Glutamatergic neuron (in vitro differentiated cells): ENCODE results near the gene PAH. TPM values are rescaled to one million over a fixed set of nuclear protein-coding genes. Genes with fewer than 3 reads are reported as not detected.

Source experiments
- DNase-seq: peaks from one replicate; pipeline ENCODE4 v3.0.0; 2022
- H3K27ac Mint-ChIP-seq: one replicate; pipeline ENCODE4 v1.8.0; 2020; ENCODE audit warnings: mild to moderate bottlenecking, mixed read lengths, inconsistent platforms; ENCODE audit not compliant: unreplicated experiment
- H3K27me3 Mint-ChIP-seq: one replicate; pipeline ENCODE4 v1.8.0; 2020; ENCODE audit warnings: mild to moderate bottlenecking, moderate library complexity, mixed read lengths, inconsistent platforms; ENCODE audit not compliant: unreplicated experiment
- H3K36me3 Mint-ChIP-seq: one replicate; pipeline ENCODE4 v1.8.0; 2020; ENCODE audit warnings: mild to moderate bottlenecking, mixed read lengths, inconsistent platforms; ENCODE audit not compliant: unreplicated experiment
- H3K4me1 Mint-ChIP-seq: one replicate; pipeline ENCODE4 v1.8.0; 2020; ENCODE audit warnings: mild to moderate bottlenecking, low read depth, mixed read lengths, inconsistent platforms; ENCODE audit not compliant: unreplicated experiment
- H3K4me3 Mint-ChIP-seq: one replicate; pipeline ENCODE4 v1.8.0; 2020; ENCODE audit warnings: mild to moderate bottlenecking, mixed read lengths, inconsistent platforms; ENCODE audit not compliant: unreplicated experiment
- H3K9me3 Mint-ChIP-seq: one replicate; pipeline ENCODE4 v1.8.0; 2020; ENCODE audit warnings: mild to moderate bottlenecking, moderate library complexity, mixed read lengths, inconsistent platforms; ENCODE audit not compliant: unreplicated experiment
- total RNA-seq: library from RNA; stranded (reverse); fragmentation: NEBNext Ultra II Directional; extraction: Animal tissue kit (Norgen Biotek cat#: 25700); gene quantifications from one replicate; pipeline ENCODE4 v1.2.1, GENCODE V29; 2021; ENCODE audit not compliant: unreplicated experiment
- TF ChIP-seq, protein P1 (sequence below): fragments of 200-600 bp; sonication (generic); IDR thresholded peaks from one replicate; pipeline ENCODE4 v1.5.0; 2021; ENCODE audit not compliant: partially characterized antibody, unreplicated experiment

PAH gene
- total RNA-seq, 1 donor from 2014 or later, result not detected

DNA sequence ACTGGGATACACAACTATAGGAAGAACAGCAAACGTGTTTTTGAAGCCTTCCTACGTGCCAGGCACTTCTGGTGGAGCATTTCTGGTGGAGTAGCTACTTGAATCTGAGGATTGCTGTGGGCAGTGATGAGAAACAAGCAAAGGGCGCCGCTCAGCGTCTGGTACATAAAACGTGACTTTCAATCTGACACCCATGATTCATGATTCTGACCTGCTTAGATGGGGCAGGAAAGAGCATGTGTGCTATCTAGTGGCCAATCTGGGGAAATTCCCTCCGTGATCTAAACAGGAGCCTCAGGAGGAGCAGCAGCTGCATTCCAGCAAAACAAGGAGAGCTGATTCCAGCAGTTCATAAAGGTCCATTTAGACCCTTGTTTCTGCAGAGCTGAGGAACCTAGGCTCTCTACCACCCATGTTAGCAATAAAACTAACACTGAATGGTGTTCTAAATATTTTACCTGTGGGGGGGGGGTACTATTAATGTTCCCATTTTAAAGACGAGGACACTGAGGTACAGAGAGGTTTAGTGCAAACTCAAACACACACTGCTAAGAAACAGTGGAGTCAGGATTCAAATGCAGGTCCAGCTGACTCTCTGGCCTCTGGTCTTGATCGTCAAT, 37.8 kb downstream of the PAH start:
- Mint-ChIP-seq H3K9me3 (no peaks in the 10 kb centered on the region), H3K27ac (no peak overlapping the region), H3K36me3 (no peaks in the 10 kb centered on the region), H3K4me3 (no peak overlapping the region), H3K27me3 (no peaks in the 10 kb centered on the region), H3K4me1 (no peaks in the 10 kb centered on the region)
- peak; percentile 53 for DNase-seq
- TF ChIP-seq, protein P1, sequence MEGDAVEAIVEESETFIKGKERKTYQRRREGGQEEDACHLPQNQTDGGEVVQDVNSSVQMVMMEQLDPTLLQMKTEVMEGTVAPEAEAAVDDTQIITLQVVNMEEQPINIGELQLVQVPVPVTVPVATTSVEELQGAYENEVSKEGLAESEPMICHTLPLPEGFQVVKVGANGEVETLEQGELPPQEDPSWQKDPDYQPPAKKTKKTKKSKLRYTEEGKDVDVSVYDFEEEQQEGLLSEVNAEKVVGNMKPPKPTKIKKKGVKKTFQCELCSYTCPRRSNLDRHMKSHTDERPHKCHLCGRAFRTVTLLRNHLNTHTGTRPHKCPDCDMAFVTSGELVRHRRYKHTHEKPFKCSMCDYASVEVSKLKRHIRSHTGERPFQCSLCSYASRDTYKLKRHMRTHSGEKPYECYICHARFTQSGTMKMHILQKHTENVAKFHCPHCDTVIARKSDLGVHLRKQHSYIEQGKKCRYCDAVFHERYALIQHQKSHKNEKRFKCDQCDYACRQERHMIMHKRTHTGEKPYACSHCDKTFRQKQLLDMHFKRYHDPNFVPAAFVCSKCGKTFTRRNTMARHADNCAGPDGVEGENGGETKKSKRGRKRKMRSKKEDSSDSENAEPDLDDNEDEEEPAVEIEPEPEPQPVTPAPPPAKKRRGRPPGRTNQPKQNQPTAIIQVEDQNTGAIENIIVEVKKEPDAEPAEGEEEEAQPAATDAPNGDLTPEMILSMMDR, result peak; percentile 18

DNA sequence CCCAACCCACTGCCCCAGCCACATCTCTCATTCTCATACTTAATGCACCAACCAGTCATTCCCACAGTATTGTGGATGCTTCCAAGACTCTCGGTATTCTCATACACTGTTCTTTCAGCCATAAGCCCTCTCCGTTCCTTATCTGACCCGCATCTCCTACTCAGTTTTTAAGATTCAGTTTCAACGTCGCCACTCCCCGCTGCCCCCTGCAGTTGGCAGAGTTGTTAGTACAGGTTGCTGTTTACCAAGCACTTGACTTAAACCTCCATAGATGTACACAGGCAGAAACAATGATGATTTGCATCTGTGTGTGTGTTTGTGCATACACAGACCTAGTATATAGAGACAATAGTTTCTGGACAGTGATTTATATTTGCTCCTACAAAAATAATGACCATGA, 40.2 kb downstream of the PAH start:
- Mint-ChIP-seq H3K4me1 (no peaks in the 10 kb centered on the region), H3K36me3 (no peaks in the 10 kb centered on the region), H3K27ac (no peak overlapping the region), H3K9me3 (no peaks in the 10 kb centered on the region), H3K4me3 (no peak overlapping the region), H3K27me3 (no peaks in the 10 kb centered on the region)
- DNase-seq, result peak; percentile 54
- TF ChIP-seq, protein P1, result peak; percentile 29

DNA sequence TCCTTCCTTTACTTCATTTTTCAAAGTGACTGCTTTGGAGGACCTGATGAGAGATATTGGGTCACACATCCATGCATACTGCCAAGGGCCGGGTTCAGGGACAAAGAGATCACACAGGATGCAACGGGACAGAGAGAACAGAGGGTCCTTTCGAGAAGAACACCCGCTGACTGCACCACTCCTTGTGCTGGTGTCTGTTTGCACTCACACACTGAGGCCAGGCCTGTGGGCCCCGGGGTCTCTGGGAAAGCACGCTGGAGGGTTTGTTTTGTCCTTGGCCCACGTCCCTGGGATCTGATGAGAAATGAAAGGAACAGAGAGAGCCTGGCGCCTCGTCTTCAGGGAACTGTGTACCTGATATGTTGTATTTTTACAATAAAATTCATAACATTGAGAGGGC, 42.2 kb downstream of the PAH start:
- H3K9me3 Mint-ChIP-seq, result no peaks in the 10 kb centered on the region
- no peaks in the 10 kb centered on the region for H3K27me3 Mint-ChIP-seq
- TF ChIP-seq, protein P1, result no peak
- H3K27ac Mint-ChIP-seq, result no peak overlapping the region
- H3K4me1 Mint-ChIP-seq, result no peaks in the 10 kb centered on the region
- DNase-seq, result no peak
- no peaks in the 10 kb centered on the region for H3K36me3 Mint-ChIP-seq
- no peak overlapping the region for H3K4me3 Mint-ChIP-seq

DNA sequence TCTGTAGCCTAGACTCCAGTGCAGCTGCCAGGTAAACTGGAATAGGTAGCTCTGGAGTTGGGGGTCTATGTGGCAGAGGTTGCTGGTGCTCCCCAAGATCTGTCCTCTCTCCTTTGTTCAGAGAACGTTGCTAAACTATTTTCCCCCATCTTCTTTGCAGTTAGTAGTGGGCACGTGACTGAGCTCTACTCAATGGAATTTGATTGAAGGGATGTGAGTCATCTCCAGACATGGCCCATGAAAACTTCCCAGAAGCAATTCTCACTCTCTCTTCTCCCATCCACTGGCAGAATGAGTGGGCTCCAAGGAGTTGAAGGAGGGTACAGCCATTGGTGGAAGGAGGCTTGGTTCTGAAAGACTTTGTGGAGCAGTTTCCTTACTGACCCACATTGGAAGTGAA, 44.0 kb downstream of the PAH start:
- H3K36me3 Mint-ChIP-seq, result no peaks in the 10 kb centered on the region
- H3K27me3 Mint-ChIP-seq, result no peaks in the 10 kb centered on the region
- no peak overlapping the region for H3K4me3 Mint-ChIP-seq
- no peak for DNase-seq
- no peaks in the 10 kb centered on the region for H3K9me3 Mint-ChIP-seq
- no peaks in the 10 kb centered on the region for H3K4me1 Mint-ChIP-seq
- TF ChIP-seq, protein P1, result no peak
- no peak overlapping the region for H3K27ac Mint-ChIP-seq

DNA sequence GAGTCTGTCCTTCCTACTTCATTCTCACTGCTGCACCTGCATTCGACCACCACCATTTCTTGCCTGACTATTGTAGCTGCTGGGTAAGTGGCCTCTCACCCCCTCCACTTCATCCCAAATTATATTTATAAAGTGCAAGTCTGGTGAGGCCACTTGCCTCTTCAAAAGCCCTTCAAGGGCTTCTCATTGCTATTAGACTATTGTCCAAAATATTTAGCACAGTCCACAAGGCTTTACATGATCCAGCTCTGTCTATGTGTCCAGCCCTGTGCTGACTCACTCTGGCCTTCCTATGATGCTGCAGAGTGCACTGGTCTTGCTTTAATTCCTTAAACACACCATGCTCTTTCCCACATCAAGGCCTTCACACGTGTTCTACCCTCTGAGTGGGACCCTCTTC, 46.0 kb downstream of the PAH start:
- Mint-ChIP-seq H3K4me3 (no peak overlapping the region), H3K9me3 (no peaks in the 10 kb centered on the region), H3K4me1 (no peaks in the 10 kb centered on the region), H3K27ac (no peak overlapping the region), H3K36me3 (no peaks in the 10 kb centered on the region), H3K27me3 (no peaks in the 10 kb centered on the region)
- DNase-seq, result no peak
- TF ChIP-seq, protein P1, result no peak
